CD4-positive, alpha-beta T cell treated with Interleukin-17A for 1 hour (primary cell): ENCODE results near the gene ZNF689.

Source experiments
- DNase-seq: peaks from one replicate; pipeline ENCODE4 v3.0.0-alpha.2; 2020

ZNF689 gene

DNA sequence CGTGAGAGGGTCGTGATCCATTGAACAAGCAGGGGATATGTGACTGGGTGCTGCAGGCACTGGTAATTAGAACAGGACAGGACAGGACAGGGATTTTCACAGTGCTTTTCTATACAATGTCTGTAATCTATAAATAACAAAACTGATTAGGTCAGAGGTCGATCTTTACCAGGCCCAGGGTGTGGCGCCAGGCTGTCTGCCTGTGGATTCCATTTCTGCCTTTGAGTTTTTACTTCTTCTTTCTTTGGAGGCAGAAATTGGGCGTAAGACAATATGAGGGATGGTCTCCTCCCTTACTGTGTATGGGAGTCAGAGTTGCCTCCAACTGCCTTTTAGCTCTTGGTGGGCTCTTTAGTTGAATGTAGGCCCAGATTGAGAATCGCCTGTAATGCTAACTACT is 50.5 kb downstream of the ZNF689 start:
- DNase-seq = no peak

DNA sequence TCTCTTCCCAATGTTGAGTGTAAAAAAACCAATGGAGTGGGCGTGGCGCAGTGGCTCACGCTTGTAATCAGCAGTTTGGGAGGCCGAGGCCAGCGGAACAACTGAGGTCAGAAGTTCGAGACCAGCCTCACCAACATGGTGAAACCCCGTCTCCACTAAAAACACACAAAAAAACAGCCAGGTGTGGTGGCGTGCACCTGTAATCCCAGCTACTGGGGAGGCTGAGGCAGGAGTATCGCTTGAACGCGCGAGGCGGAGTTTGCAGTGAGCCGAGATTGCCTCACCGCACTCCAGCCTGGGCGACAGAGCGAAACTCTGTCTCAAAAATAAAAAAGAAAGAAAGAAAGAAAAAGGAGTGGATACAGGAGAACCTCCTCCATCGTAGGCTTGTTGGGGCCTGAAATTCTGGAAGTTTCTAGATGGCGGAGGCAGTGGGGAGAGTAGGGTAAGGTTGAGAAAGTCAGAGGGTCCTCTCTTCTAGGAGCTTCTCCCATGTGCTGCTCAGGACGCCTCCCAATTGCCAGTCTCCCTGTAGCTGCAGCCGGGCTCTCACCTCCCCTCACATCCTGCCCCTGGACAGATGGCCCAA is 51.3 kb downstream of the ZNF689 start:
- no peak for DNase-seq

DNA sequence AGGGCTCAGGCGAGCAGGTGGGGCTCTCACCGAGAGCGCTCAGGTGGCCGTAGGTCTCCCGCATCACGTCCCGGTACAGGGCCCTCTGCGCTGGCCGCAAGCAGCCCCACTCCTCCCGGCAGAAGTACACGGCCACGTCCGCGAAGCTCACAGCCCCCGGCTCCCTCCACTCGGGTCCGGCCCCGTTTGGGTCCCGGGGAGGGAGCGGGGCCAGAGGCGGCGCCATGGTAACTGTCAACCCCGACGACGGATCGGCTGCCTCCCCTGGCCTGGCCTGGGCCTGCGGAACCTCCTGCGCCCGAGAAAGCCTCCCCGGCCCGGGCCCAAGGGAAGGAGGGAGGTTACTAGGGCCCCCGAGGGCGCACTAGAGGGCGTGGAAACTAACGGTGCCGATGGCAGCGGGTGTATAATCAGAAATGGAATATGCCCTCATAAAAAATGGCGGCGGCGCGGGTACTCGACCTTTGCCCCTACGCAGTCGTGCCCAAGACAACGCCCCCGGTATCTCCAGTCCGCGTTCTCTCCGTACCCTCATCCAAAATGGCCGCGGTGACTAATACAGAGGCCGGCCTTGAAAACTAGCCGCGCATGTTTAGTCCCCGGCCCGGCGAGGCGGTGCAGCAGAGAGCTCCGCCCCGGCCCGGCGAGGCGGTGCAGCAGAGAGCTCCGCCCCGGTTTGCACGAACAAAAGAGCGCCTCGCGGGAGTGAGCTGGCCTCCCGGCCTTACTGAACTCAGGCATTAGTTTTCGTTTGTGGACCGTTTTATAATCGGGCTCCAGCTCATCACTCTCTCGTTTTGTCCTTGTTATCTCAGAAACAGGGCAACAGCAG is 52.0 kb downstream of the ZNF689 start, which contains the start of gene ZNF764:
ZNF764 (minus strand) TSS at position 418 of the 832 bp plus-strand sequence; CDS start at position 226, 192 bp downstream.
- peak; percentile 99 for DNase-seq

DNA sequence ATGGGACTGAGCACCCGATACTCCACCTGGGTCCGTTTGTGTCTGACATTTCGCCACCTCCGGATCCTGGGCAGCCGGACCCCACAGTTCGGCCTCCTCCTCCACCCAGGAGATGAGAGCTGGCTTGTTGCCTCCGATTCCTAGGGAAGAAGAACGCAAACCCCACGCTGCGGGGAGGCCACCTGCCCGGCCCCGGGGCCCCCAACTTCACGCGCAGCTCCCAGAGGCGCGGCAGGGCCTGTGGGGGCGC is 52.6 kb downstream of the ZNF689 start:
- no peak for DNase-seq

DNA sequence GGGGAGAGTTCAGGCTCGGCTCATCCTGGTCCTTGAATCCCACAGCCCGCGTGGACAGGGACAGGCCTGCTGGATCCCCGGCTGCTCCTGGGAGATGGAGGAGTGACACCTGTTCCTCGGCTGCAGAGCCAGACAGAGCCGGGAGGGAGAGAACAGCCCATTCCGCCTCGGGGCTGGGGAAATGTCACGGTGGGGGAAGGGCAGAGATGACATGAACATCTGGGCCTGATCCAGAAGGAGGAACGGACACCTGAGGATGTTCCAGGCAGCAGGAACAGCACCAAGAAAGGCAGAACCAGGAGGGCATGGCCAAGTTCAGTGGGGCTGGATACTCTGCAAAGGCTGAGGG is 54.1 kb downstream of the ZNF689 start:
- DNase-seq = no peak

DNA sequence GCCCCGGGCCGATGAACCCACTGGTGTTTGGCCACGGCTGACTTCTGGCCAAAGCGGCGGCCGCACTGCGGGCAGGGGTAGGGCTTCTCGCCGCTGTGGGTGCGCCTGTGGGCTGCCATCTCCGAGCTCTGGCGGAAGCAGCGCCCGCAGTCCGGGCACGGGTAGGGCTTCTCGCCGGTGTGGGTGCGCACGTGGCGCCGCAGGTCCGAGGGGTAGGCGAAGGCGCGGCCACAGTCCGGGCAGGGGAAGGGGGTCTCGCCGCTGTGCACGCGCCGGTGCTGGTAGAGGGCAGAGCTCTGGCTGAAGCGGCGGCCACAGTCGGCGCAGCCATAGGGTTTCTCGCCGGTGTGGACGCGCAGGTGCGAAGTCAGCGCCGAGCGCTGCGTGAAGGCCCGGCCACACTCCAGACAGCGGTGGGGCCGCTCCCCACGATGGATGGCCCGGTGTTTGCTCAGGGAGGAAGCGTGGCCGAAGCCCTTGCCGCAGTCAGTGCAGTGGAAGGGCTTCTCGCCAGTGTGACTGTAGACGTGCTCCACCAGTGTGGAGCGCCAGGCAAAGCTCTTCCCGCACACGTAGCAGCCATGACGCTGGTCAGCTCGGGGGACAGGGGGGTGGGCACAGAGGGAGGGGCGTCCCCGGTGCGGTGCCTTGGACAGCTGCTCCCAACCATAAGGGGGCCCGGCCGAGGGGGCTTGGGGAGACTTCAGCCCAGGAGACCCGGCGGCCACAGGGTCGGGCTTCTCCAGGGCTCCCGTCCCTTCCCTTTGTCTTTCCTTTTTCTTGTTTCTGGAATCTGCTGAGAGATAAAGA is 54.7 kb downstream of the ZNF689 start:
- no peak for DNase-seq

DNA sequence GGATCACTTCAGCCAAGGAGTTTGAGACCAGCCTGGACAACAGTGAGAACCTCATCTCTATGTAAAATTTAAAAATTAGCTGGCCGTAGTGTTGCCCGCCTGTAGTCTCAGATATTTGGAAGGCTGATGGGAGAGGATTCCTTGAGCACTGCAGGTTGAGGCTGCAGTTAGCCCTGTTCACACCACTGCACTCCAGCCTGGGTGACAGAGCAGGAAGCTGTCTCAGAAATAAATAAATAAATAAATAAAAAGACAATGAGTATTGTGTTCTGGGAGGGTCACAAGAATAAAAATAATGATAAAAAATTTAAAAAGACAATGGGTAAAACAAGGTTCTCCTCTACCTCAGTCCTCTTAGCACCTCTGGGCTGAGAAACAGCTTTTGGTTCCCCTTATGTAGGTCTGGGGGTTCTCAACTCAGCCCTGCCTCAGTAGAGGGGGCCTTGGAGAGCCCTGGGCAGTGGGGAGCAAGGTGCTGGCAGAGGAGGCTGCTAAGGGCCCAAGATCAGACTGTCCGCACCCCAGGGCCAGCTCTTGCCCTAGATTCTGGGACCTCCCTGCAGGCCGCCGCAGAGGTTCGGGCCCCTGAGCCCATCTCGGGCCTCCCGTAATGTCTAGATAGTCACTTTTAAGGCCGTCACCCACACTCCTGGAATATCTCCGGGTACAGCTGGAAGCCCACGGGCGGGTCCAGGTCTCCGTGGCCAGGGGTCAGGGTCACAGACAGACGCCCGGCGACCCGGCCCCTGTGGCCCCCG is 55.5 kb downstream of the ZNF689 start:
- no peak for DNase-seq

DNA sequence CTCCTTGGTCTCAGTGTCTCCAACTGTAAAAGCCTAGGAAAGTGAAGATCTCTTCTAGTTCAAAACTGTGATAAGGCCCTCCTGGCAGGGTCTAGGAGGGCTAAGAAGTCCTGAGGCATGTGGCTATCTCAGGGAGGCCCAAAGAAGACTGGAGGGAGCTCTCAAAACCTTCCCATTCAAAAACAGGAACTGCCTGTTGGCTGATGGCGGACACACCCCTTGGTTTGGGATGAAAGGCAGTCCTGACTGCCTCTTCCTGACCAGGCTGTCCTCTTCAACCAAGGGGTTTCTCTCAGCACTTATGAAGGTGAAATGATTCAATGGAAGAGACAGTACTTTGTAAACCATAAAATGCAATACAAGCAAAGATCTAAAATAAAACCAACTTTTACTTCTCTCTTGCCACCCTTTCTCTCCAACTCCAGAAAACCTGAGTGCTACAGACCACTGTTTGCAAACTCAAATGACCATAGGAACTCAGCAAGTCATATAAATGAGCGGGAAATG is 56.7 kb downstream of the ZNF689 start:
- DNase-seq = no peak

DNA sequence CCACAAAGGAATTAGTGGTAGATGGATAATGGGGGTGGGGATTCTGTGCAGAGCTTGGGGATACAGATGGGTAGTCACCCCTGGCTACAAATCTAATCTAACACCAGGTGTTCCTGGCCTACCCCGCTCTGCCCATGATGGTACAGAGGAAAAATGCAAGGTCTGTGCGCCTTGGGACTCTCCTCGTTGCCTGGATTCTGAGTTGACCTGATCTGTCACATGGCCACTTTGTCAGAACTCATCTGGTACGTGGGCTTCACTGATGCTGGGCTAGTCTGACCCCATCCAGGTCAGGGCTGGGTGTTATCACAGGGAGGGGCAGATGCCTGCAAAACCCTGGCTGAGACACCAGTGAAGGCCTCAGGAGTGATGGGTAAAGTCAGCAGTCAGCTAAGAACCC is 57.2 kb downstream of the ZNF689 start:
- DNase-seq = no peak
